ENCODE data around the gene UBXN10. TPM values are rescaled to one million over a fixed set of nuclear protein-coding genes. Genes with fewer than 3 reads are reported as not detected.

UBXN10 gene
- total and polyA plus RNA-seq, 2 donors, result 2.4 to 3.2 TPM

DNA sequence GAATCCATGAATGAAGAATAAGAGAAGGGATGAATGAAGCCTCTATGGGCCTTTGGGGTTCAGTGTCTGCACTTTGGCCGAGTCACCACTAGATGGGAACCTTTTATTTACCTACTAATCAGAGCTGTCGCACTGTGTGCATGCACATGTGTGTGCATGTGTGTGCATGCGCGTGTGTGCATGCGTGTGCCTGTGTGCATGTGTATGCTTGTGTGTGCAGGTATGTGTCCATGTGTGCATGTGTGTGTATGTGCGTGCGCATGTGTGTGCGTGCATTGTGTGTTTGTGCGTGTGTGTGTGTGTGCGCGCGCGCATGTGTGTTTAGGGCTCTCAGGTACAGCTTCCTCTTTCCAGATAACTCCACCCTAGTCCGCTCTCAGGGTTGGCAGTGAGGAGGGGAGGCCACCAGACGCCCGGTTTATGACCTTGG, 20.4 kb upstream of the UBXN10 start:
- Histone ChIP-seq H3K4me3 (ENCODE audit: low read depth, low read length) (no peak overlapping the region), H3K27ac (ENCODE audit: low read depth) (no peak overlapping the region), H3K4me1 (ENCODE audit: insufficient read depth) (no peaks in the 10 kb centered on the region), H3K36me3 (ENCODE audit: insufficient read depth) (no peaks in the 10 kb centered on the region)
- 91% methylated on average over 16 of the region's 16 CpGs for WGBS
- DNase-seq (ENCODE audit: extremely low spot score), result no peak

DNA sequence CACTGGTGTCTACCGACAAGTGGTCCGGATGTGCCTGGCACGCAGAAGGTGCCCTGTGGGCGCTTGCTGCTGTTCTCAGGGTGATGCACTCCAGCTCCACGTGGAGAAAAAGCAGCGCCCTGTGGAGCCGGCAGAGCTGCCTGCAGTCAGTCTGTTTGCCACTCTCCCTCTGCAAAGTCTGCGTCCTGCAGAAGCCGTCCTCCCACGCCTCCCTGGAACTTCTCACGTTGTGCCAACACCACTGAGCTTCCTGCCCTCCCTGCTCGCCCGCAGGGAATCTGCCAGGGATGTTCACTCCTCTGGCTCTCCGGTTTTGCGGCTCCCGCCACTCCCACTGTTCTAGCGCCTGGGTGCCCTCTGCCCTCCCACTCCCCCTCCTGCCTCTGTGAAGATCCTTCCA, 19.8 kb upstream of the UBXN10 start:
- 66% methylated on average over 17 of the region's 17 CpGs for WGBS
- no peaks in the 10 kb centered on the region for H3K36me3 ChIP-seq (ENCODE audit: insufficient read depth)
- no peak for DNase-seq (ENCODE audit: extremely low spot score)
- H3K27ac ChIP-seq (ENCODE audit: low read depth), result no peak overlapping the region
- no peak overlapping the region for H3K4me3 ChIP-seq (ENCODE audit: low read depth, low read length)
- no peaks in the 10 kb centered on the region for H3K4me1 ChIP-seq (ENCODE audit: insufficient read depth)

DNA sequence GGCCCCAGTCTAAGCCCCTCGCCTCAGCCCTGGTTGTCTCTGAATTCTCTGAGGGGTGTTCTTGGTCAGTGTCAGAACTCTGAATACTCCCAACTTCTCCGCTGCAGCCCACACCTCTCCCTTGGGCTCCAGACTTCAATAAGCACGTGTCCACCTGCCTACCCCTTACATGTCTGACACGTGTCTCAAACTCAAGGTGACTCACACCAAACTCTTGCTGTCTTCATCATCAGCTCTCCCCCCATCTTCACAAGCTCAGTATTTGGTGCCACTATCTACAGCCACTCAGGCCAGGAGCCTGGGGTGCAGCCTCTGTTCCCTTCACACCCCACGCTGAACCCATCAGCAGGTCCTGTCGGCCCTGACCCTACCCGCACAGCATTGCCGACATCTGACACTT, 18.8 kb upstream of the UBXN10 start:
- Histone ChIP-seq H3K4me1 (ENCODE audit: insufficient read depth) (no peaks in the 10 kb centered on the region), H3K4me3 (ENCODE audit: low read depth, low read length) (no peak overlapping the region), H3K27ac (ENCODE audit: low read depth) (no peak overlapping the region), H3K36me3 (ENCODE audit: insufficient read depth) (no peaks in the 10 kb centered on the region)
- 81% methylated on average over 8 of the region's 8 CpGs for WGBS
- no peak for DNase-seq (ENCODE audit: extremely low spot score)

DNA sequence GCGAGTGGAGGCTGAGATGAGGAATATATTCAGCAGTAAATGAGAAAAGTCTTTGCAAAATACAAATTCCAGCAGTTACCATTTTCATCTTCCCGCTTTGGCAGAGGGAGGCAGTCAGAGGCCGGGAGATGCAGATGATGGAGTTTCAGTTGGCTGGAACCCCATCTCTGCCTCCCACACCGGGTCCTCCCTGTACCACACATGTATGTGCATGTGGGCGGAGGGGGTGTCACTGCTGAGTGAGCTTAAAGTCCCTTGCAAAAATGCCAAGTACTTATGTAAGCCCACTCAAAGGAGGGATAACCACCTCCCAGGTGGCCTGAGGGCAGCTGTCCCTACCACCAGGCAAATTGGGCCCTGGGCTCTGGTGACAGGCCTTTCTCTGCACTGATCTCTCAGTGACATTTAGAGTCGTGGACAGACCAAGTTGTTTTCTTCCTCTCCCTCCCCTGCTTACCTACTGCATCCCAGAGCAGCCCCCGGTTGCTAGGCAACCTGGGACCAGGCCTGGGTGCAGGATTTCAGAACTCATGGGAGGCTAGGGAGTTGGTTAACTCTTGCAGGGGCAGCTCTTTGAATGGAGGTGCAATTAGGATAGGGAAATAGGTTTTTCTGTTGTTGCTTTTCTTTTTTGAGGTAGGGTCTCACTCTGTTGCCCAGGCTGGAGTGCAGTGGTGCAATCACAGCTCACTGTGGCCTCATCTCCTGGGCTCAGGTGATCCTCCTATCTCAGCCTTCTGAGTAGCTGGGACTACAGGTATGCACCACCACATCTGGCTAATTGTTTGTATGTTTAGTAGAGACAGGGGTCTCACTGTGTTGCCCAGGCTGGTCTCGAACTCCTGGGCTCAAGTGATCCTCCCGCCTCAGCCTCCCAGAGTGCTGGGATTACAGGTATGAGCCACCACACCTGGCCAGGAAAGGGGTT, 17.1 kb upstream of the UBXN10 start:
- WGBS, result 68% methylated on average over 9 of the region's 9 CpGs
- Histone ChIP-seq H3K36me3 (ENCODE audit: insufficient read depth) (no peaks in the 10 kb centered on the region), H3K27ac (ENCODE audit: low read depth) (no peak overlapping the region), H3K4me3 (ENCODE audit: low read depth, low read length) (no peak overlapping the region), H3K4me1 (ENCODE audit: insufficient read depth) (no peaks in the 10 kb centered on the region)
- DNase-seq (ENCODE audit: extremely low spot score), result no peak

DNA sequence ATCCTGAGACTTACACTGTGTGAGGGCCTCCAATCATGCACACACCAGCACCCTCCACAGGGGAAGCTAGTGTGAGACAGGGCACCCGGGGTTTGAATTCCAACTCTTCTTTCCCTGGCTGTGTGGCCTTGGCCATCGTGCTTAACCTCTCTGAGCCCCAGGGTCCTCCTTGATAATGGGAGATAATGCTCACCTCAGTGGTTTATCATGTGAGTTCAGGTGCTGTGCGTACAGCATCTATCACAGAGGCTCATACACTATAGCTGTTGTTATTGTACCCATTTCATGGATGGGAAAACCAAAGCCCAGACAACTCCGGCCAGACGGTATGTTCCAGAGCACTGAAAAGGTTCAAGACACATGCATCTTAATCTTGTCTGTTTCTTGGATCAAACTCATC, 16.0 kb upstream of the UBXN10 start:
- DNase-seq (ENCODE audit: extremely low spot score), result no peak
- no peak overlapping the region for H3K27ac ChIP-seq (ENCODE audit: low read depth)
- 88% methylated on average over 5 of the region's 5 CpGs for WGBS
- no peak overlapping the region for H3K4me3 ChIP-seq (ENCODE audit: low read depth, low read length)
- no peaks in the 10 kb centered on the region for H3K36me3 ChIP-seq (ENCODE audit: insufficient read depth)
- H3K4me1 ChIP-seq (ENCODE audit: insufficient read depth), result no peaks in the 10 kb centered on the region

DNA sequence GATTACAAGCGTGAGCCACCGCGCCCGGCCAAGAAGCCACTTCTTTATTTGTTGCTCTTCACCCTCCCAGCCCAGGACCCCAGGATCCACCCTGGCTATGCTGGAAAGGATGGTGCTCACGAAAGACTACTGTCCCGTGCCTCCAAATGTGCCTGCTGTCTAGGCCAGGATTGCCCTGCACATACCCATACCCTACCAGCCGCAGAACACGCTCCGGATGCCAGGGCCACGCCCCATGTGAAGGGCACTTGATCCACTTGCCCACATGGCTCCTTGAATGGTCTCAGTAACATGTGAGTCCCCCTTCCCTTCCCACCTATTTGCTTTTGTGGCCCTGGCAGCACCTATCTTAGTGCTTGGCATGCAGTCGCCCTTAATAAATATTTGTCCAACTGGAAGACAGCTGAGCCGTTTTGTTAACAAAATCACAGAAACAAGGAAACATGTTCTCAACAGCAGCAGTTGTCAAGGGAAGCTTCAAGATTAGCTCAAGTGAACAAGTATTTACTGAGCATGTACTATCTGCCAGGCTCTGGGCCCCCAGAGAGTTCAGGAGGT, 13.8 kb upstream of the UBXN10 start:
- DNase-seq (ENCODE audit: extremely low spot score), result no peak
- H3K27ac ChIP-seq (ENCODE audit: low read depth), result no peak overlapping the region

DNA sequence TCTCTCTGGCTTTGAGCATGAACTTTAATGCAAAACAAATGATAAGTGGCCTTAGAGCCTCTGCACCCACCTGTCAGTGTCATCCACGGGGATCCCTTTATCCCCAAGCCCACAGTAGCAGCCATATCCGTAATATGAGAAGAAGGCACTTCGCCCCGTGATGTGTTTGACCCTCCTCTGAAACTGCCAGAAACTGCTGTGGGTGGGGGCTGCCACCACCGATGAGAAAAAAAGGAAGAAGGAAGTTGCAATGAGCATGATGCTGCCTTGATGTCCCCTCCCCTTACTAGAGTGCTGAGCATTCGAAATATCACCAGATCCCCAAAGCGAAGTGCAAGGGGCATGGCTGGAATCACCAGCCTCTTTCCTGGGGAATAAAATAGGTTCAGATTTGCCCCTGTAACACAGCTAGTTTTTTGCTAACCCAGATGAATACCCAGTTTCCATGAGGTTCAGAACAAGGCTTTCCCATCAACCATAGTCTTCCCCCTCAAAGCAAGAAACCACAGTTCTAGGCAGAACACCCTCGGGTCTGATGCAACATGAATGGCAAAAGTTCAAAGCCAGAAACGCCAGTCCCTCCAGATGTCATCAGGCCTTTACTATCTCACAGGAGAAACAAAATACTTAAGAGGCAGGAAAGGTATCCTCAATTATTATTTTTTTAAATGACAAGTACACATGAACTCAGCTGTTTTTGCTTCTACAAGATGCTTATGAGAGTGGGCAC, 10.8 kb upstream of the UBXN10 start:
- H3K4me1 ChIP-seq (ENCODE audit: insufficient read depth), result no peaks in the 10 kb centered on the region
- no peak overlapping the region for H3K4me3 ChIP-seq (ENCODE audit: low read depth, low read length)
- 57% methylated on average over 9 of the region's 9 CpGs for WGBS
- H3K36me3 ChIP-seq (ENCODE audit: insufficient read depth), result no peaks in the 10 kb centered on the region
- no peak overlapping the region for H3K27ac ChIP-seq (ENCODE audit: low read depth)
- no peak for DNase-seq (ENCODE audit: extremely low spot score)

More for the DNA sequence above, 13.8 kb upstream of the UBXN10 start:
- Histone ChIP-seq H3K36me3 (ENCODE audit: insufficient read depth) (no peaks in the 10 kb centered on the region), H3K4me1 (ENCODE audit: insufficient read depth) (no peaks in the 10 kb centered on the region), H3K4me3 (ENCODE audit: low read depth, low read length) (no peak overlapping the region)
- WGBS, result 83% methylated on average over 12 of the region's 12 CpGs

DNA sequence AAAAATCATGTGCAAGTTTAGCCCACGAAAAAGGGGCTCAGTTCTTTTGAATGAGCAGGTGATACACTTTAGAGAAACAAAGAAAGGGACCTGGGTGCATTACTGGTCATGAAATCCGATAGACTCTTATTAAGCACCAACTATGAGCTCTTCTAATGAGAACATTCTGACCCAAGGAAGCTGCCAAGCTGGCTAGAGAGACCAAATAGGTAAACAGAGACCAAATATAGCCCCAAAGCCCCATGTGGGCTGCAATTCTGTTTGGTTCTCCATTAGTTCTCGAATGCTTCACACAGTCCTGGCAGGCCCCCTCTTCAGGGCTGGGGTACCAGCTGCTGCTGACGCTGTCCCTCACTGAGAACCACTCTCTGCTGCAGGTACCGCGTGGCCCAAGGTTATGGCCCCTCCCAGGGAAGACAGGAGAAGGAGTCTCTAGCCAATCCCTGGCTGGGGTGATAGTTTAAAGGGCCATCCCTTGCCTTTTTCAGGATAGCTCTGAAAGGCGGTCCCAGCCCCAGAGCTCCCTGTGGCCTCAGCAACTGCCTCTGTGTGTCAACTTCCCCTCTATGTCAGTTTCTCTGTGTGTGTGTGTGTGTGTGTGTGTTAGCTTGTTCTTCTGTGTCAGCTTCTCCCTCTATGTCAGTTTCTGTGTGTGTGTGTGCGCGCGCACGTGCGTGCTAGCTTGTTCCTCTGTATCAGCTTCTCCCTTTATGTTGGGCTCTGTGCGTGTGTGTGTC, 7.1 kb upstream of the UBXN10 start:
- no peak overlapping the region for H3K4me3 ChIP-seq (ENCODE audit: low read depth, low read length)
- no peaks in the 10 kb centered on the region for H3K36me3 ChIP-seq (ENCODE audit: insufficient read depth)
- H3K4me1 ChIP-seq (ENCODE audit: insufficient read depth), result no peaks in the 10 kb centered on the region
- no peak overlapping the region for H3K27ac ChIP-seq (ENCODE audit: low read depth)
- no peak for DNase-seq (ENCODE audit: extremely low spot score)
- 79% methylated on average over 13 of the region's 13 CpGs for WGBS

DNA sequence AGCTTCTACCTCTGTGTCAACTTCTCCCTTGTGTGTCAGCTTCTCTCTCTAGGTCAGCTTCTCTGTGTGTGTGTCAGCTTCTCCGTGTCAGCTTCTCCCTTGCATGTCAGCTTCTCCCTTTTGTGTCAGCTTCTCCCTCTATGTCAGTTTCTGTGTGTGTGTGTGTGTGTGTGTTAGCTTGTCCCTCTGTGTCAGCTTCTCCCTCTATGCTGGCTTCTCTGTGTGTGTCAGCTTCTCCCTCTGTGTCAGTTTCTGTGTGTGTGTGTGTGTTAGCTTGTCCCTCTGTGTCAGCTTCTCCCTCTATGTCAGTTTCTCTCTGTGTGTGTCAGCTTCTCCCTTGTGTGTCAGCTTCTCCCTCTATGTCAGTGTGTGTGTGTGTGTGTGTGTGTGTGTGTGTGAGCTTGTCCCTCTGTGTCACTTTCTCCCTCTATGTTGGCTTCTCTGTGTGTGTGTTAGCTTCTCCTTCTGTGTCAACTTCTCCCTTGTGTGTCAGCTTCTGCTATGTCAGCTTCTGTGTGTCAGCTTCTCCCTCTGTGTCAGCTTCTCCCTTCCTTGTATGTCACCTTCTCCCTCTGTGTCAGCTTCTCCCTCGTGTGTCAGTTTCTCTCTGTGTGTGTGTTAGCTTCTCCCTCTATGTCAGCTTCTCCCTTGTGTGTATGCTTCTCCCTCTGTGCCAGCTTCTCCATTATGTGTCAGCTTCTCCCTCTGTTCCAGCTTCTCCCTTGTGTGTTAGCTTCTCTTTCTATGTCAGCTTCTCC, 6.3 kb upstream of the UBXN10 start:
- 93% methylated on average over 2 of the region's 2 CpGs for WGBS
- no peaks in the 10 kb centered on the region for H3K4me1 ChIP-seq (ENCODE audit: insufficient read depth)
- no peak for DNase-seq (ENCODE audit: extremely low spot score)

DNA sequence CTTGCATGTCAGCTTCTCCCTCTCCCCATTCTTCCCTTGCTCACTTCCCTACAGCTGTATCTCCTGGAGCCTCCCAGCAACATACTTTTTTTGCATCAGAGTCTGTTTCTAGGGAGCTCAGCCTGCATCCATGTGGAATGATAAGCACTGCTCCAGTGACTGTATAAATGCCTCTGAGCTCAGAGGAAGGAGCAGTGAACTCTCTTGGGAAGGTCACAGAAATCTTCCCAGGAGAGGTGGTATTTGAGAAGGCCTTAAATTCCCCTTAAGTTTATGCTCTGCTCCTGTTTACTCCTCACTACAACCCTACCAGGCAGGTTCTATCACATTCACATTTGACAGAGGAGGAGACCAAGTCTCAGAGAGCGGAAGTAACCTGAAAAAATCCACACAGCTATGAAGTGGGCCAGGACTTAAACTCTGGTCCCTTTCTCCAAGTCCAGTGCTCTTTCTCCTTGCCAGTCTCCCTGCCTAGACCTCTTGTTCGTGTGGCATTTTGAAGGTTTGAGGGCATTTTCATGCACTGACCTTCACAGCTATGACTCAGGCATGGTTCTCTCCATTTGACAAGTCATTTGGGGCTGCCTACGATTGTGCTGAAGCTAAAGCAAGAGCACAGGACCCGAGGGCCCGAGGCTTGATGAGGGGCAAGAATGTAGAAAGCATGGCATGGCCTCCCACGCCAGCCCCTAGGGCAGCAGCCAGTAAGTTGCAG, 5.6 kb upstream of the UBXN10 start:
- H3K36me3 ChIP-seq (ENCODE audit: insufficient read depth), result no peaks in the 10 kb centered on the region
- 78% methylated on average over 6 of the region's 6 CpGs for WGBS
- H3K27ac ChIP-seq (ENCODE audit: low read depth), result no peak overlapping the region
- no peaks in the 10 kb centered on the region for H3K4me1 ChIP-seq (ENCODE audit: insufficient read depth)
- DNase-seq (ENCODE audit: extremely low spot score), result no peak
- H3K4me3 ChIP-seq (ENCODE audit: low read depth, low read length), result no peak overlapping the region

More for the DNA sequence above, 6.3 kb upstream of the UBXN10 start:
- Histone ChIP-seq H3K36me3 (ENCODE audit: insufficient read depth) (no peaks in the 10 kb centered on the region), H3K4me3 (ENCODE audit: low read depth, low read length) (no peak overlapping the region), H3K27ac (ENCODE audit: low read depth) (no peak overlapping the region)

DNA sequence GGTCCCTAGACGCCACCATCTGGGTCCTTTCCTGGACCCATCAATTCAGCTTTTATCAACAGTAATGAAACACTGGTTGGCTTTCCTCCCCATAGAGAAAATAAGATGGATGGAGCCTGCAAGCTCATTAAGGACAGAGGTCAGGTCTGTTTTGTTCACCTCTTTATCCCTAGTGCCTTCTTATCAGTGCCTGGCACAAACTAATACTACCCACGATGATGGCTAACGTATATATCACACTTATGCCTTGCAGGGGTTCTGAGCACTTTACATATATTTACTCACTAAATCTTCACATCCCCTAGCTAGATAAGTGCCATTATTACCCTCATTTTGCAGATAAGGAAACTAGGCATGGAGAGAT, 5.1 kb upstream of the UBXN10 start:
- Histone ChIP-seq H3K4me1 (ENCODE audit: insufficient read depth) (no peaks in the 10 kb centered on the region), H3K4me3 (ENCODE audit: low read depth, low read length) (no peak overlapping the region), H3K36me3 (ENCODE audit: insufficient read depth) (no peaks in the 10 kb centered on the region), H3K27ac (ENCODE audit: low read depth) (no peak overlapping the region)
- no peak for DNase-seq (ENCODE audit: extremely low spot score)
- 59% methylated on average over 3 of the region's 3 CpGs for WGBS

DNA sequence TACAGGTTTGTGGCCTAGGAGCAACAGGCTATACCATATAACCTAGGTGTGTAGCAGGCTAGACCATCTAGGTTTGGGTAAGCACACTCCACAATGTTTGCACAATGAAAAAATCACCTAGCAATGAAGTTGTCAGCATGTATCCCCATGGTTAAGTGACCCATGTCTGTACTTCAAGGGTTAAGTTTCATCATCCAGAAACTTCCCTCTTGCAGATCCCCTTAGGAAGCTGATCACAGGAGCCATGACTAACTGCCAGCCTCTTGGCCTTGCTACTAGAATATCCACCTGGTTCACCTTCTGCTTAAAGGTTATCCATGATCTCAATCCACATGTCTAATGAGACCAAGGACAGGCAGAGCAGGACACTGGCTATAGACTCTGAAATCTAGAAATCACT, 3.5 kb upstream of the UBXN10 start:
- no peaks in the 10 kb centered on the region for H3K4me1 ChIP-seq (ENCODE audit: insufficient read depth)
- DNase-seq (ENCODE audit: extremely low spot score), result no peak
- H3K36me3 ChIP-seq (ENCODE audit: insufficient read depth), result no peaks in the 10 kb centered on the region
- no peak overlapping the region for H3K4me3 ChIP-seq (ENCODE audit: low read depth, low read length)
- H3K27ac ChIP-seq (ENCODE audit: low read depth), result no peak overlapping the region

All from urinary bladder (tissue), 4 donors.